NT2/D1 (cell line): Measurements from ENCODE around the gene DPP6.

ENCODE experiments used
- YY1 ChIP-seq: IDR thresholded peaks from 2 replicates; pipeline ENCODE4 v1.6.1; 2011; ENCODE audit not compliant: insufficient read length, insufficient read depth
- ZNF274 ChIP-seq: IDR thresholded peaks from 2 replicates; pipeline ENCODE4 v1.6.1; 2011; ENCODE audit warnings: mild to moderate bottlenecking, low read depth, low read length

GRCh38 chr7:154640266-154640865, 588.2 kb downstream of the DPP6 start:
- no peak for TF ChIP-seq ZNF274
- TF ChIP-seq YY1 = no peak
